ENCODE measurements around the gene ZNF76.
A peak's percentile ranks its signal among the peaks of the same experiment; 100 is the strongest.

ZNF76 gene

GRCh38 chr6:35259194-35259947 lies at the start of gene ZNF76:
ZNF76 (plus strand) TSS chr6:35259735; CDS start chr6:35281152, 21,417 bp downstream.
- peak; percentile 82 to 88 (median 82) for DNase-seq (ENCODE audit: low read depth in 3 of 3)

- no peak for DNase-seq (ENCODE audit: low read depth in 3 of 3)
Observed at GRCh38 chr6:35213298-35213791, 46.2 kb upstream of the ZNF76 start.

GRCh38 chr6:35213824-35214756 lies 45.4 kb upstream of the ZNF76 start, which contains the start of gene SCUBE3:
SCUBE3 (plus strand) TSS chr6:35213956; CDS start chr6:35214419, 463 bp downstream.
- no peak for DNase-seq (ENCODE audit: low read depth in 3 of 3)

- no peak for DNase-seq (ENCODE audit: low read depth in 3 of 3)
Observed at GRCh38 chr6:35214869-35215664, 44.5 kb upstream of the ZNF76 start.

- DNase-seq (ENCODE audit: low read depth in 3 of 3) = no peak
Observed at GRCh38 chr6:35215665-35216411, 43.7 kb upstream of the ZNF76 start.

GRCh38 chr6:35216412-35216732 lies 43.2 kb upstream of the ZNF76 start:
- no peak for DNase-seq (ENCODE audit: low read depth in 3 of 3)

GRCh38 chr6:35216851-35217811 lies 42.4 kb upstream of the ZNF76 start:
- no peak for DNase-seq (ENCODE audit: low read depth in 3 of 3)

GRCh38 chr6:35218021-35218420 lies 41.5 kb upstream of the ZNF76 start:
- DNase-seq (ENCODE audit: low read depth in 3 of 3) = no peak

GRCh38 chr6:35218456-35218855 lies 41.1 kb upstream of the ZNF76 start:
- DNase-seq (ENCODE audit: low read depth in 3 of 3) = no peak

GRCh38 chr6:35219683-35220326 lies 39.7 kb upstream of the ZNF76 start:
- DNase-seq (ENCODE audit: low read depth in 3 of 3) = no peak

GRCh38 chr6:35220711-35221110 lies 38.8 kb upstream of the ZNF76 start:
- no peak for DNase-seq (ENCODE audit: low read depth in 3 of 3)

- no peak for DNase-seq (ENCODE audit: low read depth in 3 of 3)
Observed at GRCh38 chr6:35223396-35223795, 36.1 kb upstream of the ZNF76 start.

GRCh38 chr6:35224720-35225119 lies 34.8 kb upstream of the ZNF76 start:
- DNase-seq (ENCODE audit: low read depth in 3 of 3) = no peak

GRCh38 chr6:35228481-35228880 lies 31.1 kb upstream of the ZNF76 start:
- no peak for DNase-seq (ENCODE audit: low read depth in 3 of 3)

- DNase-seq (ENCODE audit: low read depth in 3 of 3) = no peak
Observed at GRCh38 chr6:35229304-35229703, 30.2 kb upstream of the ZNF76 start.

- DNase-seq (ENCODE audit: low read depth in 3 of 3) = no peak
Observed at GRCh38 chr6:35230498-35230897, 29.0 kb upstream of the ZNF76 start.

GRCh38 chr6:35230950-35231349 lies 28.6 kb upstream of the ZNF76 start:
- DNase-seq (ENCODE audit: low read depth in 3 of 3) = no peak

- no peak for DNase-seq (ENCODE audit: low read depth in 3 of 3)
Observed at GRCh38 chr6:35231563-35231962, 28.0 kb upstream of the ZNF76 start.

GRCh38 chr6:35234901-35235300 lies 24.6 kb upstream of the ZNF76 start:
- DNase-seq (ENCODE audit: low read depth in 3 of 3) = no peak

Data from stimulated activated CD4-positive, alpha-beta T cell treated with anti-CD3 and anti-CD28 coated beads, TNF-alpha, amount 100 ng/mL, for 4 hours (primary cell).